Osteoblast (primary cell): Measurements from ENCODE around the gene SPINK6. TPM values are rescaled to one million over a fixed set of nuclear protein-coding genes. Genes with fewer than 3 reads are reported as not detected.

Experiments
- DNase-seq: peaks from one replicate; pipeline ENCODE4 v3.0.0; 2011; ENCODE audit warnings: low spot score, mixed read lengths; ENCODE audit not compliant: insufficient read length; ENCODE audit errors: missing footprints
- H2AFZ ChIP-seq: 2 replicates; pipeline ENCODE4 v1.6.0; 2011; ENCODE audit warnings: mild to moderate bottlenecking, low read length
- H3K27ac ChIP-seq: 2 replicates; pipeline ENCODE4 v1.5.1; 2011; ENCODE audit warnings: mild to moderate bottlenecking, low read depth, low read length, moderate library complexity
- H3K27me3 ChIP-seq: 2 replicates; pipeline ENCODE4 v1.6.0; 2012; ENCODE audit warnings: mild to moderate bottlenecking, control low read depth, inconsistent platforms, low read length, moderate library complexity; ENCODE audit not compliant: insufficient read depth
- H3K36me3 ChIP-seq: 2 replicates; pipeline ENCODE4 v1.5.1; 2011; ENCODE audit warnings: mild to moderate bottlenecking, low read length, control low read depth, moderate library complexity; ENCODE audit not compliant: insufficient read depth
- H3K4me1 ChIP-seq: 2 replicates; pipeline ENCODE4 v1.5.1; 2011; ENCODE audit warnings: mild to moderate bottlenecking, low read length, control low read depth, moderate library complexity; ENCODE audit not compliant: insufficient read depth
- H3K4me2 ChIP-seq: 2 replicates; pipeline ENCODE4 v1.6.0; 2011; ENCODE audit warnings: mild to moderate bottlenecking, low read length; ENCODE audit not compliant: insufficient read depth
- H3K4me3 ChIP-seq: fragments of 200-600 bp; sonication (generic); 3 replicates; pipeline ENCODE4 v1.5.1; 2012; ENCODE audit warnings: mild to moderate bottlenecking, low read length, inconsistent platforms; ENCODE audit not compliant: insufficient read depth
- H3K79me2 ChIP-seq: 2 replicates; pipeline ENCODE4 v1.6.0; 2012; ENCODE audit warnings: mild to moderate bottlenecking, low read length, control low read depth, inconsistent platforms; ENCODE audit not compliant: insufficient read depth
- H3K9me3 ChIP-seq: 2 replicates; pipeline ENCODE4 v1.5.1; 2011; ENCODE audit warnings: low read depth, low read length, control low read depth
- H4K20me1 ChIP-seq: 2 replicates; pipeline ENCODE4 v1.6.0; 2012; ENCODE audit warnings: mild to moderate bottlenecking, low read length, control low read depth; ENCODE audit not compliant: insufficient read depth
- CTCF ChIP-seq: IDR thresholded peaks from 2 replicates; pipeline ENCODE4 v1.5.1; 2011; ENCODE audit warnings: mild to moderate bottlenecking, low read depth, low read length, moderate library complexity; ENCODE audit errors: extremely low read depth
- total RNA-seq: library from RNA; depleted of rRNA; stranded (reverse); fragments of >200 nt; gene quantifications from 2 replicates; pipeline ENCODE4 v1.2.3, GENCODE V29; 2012

The SPINK6 gene
- total RNA-seq, 1 donor, result not detected

GRCh38 chr5:148221508-148221907 is 18.7 kb downstream of the SPINK6 start:
- H3K79me2 ChIP-seq, result no peaks in the 10 kb centered on the region
- no peak overlapping the region for H3K4me2 ChIP-seq
- H3K36me3 ChIP-seq, result no peaks in the 10 kb centered on the region
- H3K4me1 ChIP-seq, result no peaks in the 10 kb centered on the region
- no peaks in the 10 kb centered on the region for H3K9me3 ChIP-seq
- H3K27me3 ChIP-seq, result no peaks in the 10 kb centered on the region
- no peak overlapping the region for H3K27ac ChIP-seq
- no peak overlapping the region for H3K4me3 ChIP-seq
- no peaks in the 10 kb centered on the region for H4K20me1 ChIP-seq
- TF ChIP-seq CTCF, result no peak
- no peak for DNase-seq
- H2AFZ ChIP-seq, result no peak overlapping the region

GRCh38 chr5:148224117-148224742 is 21.4 kb downstream of the SPINK6 start:
- no peak overlapping the region for H2AFZ ChIP-seq
- no peaks in the 10 kb centered on the region for H3K79me2 ChIP-seq
- H3K27ac ChIP-seq, result peak overlapping the region; percentile 20
- TF ChIP-seq CTCF, result no peak
- H3K27me3 ChIP-seq, result no peaks in the 10 kb centered on the region
- H3K4me3 ChIP-seq, result no peak overlapping the region
- no peaks in the 10 kb centered on the region for H4K20me1 ChIP-seq
- peak; percentile 18 for DNase-seq
- H3K36me3 ChIP-seq, result no peaks in the 10 kb centered on the region
- no peaks in the 10 kb centered on the region for H3K4me1 ChIP-seq
- H3K9me3 ChIP-seq, result no peaks in the 10 kb centered on the region
- H3K4me2 ChIP-seq, result no peak overlapping the region

- no peak for DNase-seq
- Histone ChIP-seq H3K79me2 (no peaks in the 10 kb centered on the region), H3K27ac (no peak overlapping the region), H3K9me3 (no peaks in the 10 kb centered on the region), H2AFZ (no peak overlapping the region), H3K4me1 (no peaks in the 10 kb centered on the region), H3K27me3 (no peaks in the 10 kb centered on the region), H4K20me1 (no peaks in the 10 kb centered on the region), H3K4me2 (no peak overlapping the region), H3K4me3 (no peak overlapping the region), H3K36me3 (no peaks in the 10 kb centered on the region)
- TF ChIP-seq CTCF, result no peak
Measured at GRCh38 chr5:148228392-148228984, 25.6 kb downstream of the SPINK6 start.

GRCh38 chr5:148229840-148230239 is 27.0 kb downstream of the SPINK6 start:
- DNase-seq, result peak; percentile 5
- Histone ChIP-seq H3K36me3 (no peaks in the 10 kb centered on the region), H3K27me3 (no peaks in the 10 kb centered on the region), H3K4me1 (no peaks in the 10 kb centered on the region), H3K4me2 (no peak overlapping the region), H3K4me3 (no peak overlapping the region), H2AFZ (no peak overlapping the region), H3K9me3 (no peaks in the 10 kb centered on the region), H4K20me1 (no peaks in the 10 kb centered on the region), H3K27ac (no peak overlapping the region), H3K79me2 (no peaks in the 10 kb centered on the region)
- TF ChIP-seq CTCF, result no peak
